NCI-H2029 (cell line): ENCODE measurements around the gene SLC38A11.
"Not testable (repeated sequence)": the region's sequence is repeated elsewhere in the genome, so short reads cannot be mapped to it uniquely, and the experiment has no call there.

ENCODE experiments used
- DNase-seq: peaks from one replicate; lab custom pipeline; 2025; lab: John Stamatoyannopoulos, UW

SLC38A11 gene

DNA sequence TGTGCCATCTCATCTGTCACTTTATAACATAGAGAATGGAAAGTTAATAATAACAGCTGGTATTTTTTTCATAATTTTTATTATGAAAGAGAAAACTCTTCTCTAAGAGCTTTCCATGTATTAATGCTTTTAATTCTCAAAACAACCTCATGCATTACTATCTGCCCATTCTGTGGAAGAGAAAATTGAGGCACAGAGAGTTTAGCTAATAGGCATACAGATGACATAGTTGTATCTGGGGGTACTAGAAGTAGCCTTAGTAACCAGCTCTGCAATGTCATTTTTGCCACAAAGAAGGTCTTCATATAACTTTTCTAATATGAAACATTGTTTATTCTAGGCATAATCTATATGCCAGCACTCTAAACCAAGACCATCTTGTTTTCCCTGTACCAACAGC, 77.4 kb downstream of the SLC38A11 start:
- no peak for DNase-seq

DNA sequence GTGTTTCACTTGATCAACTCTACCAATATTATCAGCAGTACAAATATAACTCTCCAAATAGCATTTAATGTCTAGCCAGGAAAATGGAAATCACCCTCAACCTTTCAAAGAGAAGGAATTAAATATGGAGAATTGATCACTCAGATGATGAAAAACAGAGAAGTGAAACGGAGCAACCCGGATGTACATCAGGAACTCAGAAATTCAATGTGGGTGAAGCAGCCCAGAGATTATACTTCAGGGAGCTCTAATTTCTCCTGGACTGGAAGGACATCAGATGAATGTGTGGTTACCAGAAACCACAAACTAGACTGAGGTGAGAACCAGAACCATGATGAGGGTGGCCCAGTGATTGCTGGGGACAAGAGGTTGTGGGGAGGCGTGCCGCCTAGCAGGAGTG, 78.2 kb downstream of the SLC38A11 start:
- no peak for DNase-seq

DNA sequence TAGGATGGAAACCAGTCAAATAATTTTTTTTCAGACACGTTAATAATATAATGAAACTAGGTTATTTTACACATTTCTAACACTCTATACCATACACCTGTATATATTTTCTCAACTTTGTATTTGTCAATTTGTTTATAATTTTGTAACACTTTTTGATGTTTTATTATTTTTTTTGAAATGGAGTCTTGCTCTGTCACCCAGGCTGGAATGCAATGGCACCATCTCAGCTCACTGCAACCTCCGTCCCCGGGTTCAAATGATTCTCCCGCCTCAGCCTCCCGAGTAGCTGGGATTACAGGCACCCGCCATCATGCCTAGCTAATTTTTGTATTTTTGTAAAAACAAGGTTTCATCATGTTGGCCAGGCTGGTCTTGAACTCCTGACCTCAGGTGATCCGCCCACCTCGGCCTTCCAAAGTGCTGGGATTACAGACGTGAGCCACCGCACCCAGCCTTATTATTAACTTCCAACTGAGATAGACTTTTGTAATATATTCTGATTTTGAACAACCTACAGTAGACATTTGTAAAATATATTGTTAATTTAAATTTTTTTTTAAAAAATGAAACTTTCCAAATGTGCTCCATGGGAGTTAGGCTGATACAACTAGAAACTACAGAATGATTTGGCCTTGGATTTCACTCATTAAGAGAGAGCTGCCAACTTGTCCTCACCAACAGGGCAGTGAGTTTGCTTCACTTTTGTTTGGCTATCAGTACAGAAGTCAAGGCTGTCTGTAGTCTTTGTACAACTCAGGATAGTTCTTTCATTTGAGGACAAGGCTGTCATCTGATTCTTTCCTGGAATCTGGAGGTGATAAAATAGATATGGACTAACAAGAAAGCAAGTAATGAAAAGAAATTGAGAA, 79.8 kb downstream of the SLC38A11 start:
- DNase-seq = no peak

DNA sequence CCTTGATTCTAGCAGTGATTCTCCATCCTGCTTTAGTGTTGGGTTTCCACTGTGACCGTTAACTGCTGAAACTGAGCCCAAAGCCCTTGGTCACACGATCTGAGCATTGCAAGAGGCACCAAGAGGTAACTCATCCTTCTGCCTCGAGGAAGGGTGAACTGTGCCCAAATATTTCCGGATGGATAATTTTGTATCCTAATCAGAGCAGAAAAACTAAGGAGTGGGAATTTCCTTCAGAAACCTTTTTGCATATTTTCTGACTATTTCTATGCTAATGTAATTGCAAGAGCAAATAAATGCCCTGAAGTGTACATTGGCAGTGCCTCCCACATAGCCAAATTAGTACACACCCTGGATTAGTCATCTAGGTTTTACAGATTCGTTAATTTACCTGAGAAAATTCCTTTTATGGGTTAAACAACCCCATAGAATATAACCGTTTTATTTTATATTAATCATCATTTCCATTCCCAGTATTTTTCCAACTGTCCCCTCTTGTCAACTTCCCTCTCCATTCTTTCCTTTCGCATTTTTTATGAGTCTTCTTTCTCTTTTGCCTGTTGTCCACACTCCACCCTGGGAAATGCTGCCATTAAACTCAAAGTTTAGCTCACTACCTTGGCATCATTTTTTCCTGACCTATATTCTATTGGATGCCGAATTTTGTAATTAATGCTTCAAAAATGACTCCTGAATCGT, 82.0 kb downstream of the SLC38A11 start:
- no peak for DNase-seq

DNA sequence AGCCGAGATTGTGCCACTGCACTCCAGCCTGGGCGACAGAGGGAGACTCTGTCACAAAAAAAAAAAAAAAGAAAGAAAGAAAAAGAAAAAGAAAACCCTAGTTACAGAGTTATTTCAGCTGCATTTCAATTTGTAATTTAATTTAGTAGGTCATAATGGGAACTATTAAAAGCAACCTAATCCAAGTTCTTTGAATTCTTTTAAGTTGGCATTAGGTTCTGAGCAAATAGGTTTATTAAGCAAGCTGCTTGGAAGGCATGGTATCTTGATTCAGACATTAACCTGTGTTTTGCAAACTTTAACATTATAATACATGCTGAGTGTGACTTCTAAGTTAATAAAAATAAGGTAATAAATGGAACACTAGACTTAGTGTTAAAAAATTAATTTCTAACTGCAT, 83.9 kb downstream of the SLC38A11 start:
- no peak for DNase-seq

DNA sequence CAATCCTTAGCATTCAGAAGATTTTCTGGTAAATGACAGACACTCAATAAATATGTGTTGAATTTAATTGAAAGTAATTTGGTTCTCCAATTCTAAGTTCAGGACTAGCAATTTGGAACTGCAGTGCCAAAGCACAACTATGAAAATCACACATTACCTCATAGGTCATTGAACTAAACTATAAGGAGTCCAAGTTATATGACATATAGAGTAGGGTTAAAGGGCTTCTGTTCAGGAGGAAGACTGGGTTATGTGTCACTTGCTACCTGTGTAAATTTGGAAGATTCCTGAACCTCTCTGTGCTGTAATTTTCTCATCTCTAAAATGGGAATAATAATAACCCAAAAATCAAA, 85.9 kb downstream of the SLC38A11 start:
- no peak for DNase-seq

DNA sequence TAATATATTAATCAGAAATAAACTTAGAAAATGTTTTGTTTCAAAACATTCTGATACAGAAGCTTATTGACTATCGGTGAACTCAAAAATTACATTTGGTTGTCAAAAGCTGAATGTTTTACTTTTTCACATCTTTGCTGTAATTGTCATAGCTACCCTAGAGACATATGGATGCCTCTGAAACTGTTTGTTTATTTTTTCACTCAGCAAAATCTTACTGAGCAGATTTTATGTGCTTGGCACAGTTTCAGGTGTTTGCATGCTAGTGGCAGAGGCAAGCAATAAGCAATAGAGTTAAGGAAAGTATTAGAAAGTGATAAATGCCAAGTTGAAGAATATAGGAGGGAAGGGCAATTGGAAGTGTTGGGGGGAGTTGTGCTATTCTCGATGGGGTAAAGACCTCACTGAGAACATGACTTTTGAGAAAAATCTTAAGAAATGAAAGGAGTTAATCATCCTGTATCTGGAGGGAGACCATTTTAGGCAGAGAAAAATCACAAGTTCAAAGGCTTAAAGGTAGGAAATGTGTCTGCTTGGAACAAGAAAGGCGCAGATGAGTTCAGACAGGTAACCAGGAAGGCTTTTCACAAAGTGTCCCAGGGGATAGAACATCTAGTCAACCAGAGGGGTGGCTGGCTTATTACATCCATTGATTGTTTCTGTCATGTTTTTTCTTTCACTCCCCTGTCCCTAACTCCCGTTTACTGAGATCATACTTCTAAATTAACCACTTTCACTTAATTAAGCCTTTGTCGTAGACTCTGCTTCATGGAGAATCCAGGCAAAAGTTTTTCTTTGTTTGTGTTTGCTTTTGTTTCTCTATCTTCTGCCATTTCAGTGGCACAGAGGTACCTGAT, 86.5 kb downstream of the SLC38A11 start:
- no peak for DNase-seq

DNA sequence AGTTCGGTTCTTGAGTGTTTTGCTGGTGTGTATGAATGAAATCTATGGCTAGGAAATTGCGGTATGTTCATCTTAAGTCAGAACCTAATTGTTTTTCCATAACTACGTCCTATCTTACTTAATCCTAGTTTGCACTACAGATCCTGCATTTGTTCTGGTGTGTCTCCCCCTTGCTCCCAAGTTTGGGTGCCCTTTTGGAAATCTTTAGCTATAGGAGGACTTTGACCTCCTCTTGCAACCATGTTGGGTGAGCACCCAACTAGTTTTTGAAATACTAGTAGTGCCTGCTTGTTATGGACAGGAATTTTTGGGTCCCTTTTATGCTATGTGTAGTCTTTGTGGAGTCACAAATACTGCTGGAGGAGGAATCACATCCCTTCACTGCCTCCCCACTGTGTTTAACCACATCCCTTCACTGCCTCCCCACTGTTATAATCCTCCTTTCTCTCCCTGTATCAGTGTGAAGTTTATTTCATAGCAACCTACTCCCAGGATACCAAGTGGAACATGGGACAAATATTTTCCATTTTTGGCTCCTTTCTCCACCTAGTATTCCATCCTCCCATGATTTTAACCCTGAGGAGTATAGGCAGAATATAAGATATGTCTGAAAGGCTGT, 87.4 kb downstream of the SLC38A11 start:
- DNase-seq = no peak

DNA sequence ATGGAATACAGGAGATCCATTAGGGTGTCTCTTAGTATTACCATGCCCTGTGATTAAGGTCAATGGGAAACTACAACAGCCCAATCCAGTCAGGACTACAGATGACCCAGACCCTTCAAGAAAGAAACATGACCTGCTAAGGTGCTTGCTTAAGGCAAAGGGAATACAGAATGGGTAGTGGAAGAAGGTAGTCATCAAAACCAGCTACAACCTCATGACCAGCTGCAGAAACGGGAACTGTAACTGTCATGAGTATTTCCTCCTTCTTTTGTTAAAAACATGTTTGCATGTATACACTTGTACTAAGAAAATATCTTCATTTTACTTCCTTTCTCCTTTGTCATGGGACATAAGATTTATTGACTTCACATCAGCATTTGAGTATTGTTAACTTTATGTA, 88.9 kb downstream of the SLC38A11 start:
- not testable (repeated sequence) for DNase-seq

DNA sequence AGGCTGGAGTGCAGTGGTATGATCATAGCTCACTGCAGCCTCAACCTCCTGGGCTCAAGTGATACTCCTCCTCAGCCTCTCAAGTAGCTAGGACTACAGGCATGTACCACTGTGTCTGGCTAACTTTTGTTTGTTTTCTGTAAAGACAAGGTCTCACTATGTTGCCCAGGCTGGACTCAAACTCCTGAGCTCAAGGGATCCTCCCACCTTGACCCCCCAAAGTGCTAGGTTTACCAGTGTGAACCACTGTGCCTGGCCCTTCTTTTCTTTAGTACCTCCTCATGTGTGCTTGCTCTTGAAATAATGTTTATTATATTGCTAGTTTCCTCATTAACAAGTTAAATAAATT, 94.7 kb downstream of the SLC38A11 start:
- no peak for DNase-seq

DNA sequence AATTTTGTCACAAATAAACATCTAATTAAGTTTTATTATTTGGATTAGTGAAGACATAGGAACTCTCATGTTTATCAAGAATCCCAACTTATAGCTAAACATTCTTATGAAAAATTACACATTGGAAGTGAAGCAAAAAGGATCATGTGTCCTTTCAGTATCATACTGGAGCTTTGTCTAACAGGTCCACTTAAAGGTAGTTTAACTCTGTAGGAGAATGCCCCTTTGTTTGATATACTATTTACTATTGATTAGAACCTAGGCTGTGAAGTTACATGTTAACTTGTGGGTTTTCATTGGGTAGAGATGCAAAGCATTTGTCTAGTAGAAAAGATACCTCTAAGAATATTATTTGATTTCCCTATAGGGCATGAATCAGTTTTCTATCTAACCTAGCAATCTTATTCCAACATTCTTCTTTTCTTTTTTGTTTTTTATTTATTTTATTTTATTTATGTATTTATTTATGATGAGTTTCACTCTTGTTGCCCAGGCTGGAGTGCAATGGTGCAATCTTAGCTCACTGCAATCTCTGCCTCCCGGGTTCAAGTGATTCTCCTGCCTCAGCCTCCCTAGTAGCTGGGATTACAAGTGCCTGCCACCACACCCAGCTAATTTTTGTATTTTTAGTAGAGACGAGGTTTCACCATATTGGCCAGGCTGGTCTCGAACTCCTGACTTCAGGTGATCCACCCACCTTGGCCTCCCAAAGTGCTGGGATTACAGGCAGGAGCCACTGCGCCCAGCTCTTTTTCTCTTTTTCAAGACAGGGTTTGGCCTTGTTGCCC, 95.2 kb downstream of the SLC38A11 start:
- DNase-seq = not testable (repeated sequence)

DNA sequence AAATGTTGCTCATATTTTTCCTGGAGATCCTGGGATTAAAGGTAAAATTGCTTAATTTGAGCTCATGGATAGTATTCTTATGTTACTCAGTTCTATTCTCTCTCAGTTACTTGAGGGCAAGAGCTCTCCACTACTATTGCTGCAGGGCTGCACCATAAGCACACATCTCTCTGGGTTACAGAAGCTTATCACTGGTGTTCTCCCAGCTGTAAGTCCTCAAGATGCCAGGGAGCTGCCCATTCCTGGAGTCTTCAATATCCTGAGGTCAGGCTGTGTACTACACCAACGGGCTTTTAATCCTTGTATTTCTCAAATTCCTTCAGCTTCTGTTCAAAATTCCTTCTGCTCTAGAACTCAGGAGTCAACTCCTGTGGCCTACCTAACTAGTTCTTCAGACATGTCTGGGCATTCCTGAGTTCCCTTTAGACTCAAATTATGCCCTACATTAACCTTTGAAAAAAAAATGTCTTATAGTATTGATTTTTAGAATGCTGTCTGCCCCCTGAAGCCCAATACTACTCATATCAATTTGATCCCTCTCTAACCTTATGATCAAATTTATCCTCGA, 96.0 kb downstream of the SLC38A11 start:
- no peak for DNase-seq

DNA sequence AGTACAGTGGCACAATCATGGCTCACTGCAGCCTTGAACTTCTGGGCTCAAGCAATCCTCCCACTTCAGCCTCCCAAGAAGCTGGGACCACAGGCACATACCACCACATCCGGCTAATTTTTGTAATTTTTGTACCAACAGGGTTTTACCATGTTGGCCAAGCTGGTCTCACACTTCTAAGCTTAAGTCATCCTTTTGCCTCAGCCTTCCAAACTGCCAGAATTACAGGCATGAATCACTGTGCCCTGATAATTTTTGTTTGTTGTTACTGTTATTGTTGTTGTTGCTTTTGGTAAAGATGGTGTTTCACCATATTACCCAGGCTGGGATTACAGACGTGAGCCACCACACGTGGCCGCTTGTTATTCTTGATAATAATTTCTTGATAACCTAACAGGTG, 103.2 kb downstream of the SLC38A11 start:
- DNase-seq = no peak

DNA sequence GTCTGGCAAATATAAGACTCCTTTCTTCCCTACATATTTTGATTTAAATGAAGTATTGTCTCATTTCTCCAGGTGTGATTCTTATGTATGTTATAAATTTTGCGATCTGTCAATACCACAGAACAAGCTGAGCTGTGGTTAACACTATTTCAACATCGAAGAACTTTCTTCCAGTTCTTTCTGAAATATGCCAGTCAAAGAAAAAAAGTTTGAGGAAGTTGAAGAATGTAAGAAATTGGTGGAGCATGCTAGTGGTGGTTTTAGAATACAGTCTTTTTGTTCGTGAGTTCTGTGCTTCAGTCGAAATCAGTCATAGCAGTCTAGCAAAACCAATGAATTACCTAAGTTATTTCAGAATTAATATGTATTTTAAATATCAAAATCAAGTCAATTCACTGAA, 105.1 kb downstream of the SLC38A11 start:
- no peak for DNase-seq

DNA sequence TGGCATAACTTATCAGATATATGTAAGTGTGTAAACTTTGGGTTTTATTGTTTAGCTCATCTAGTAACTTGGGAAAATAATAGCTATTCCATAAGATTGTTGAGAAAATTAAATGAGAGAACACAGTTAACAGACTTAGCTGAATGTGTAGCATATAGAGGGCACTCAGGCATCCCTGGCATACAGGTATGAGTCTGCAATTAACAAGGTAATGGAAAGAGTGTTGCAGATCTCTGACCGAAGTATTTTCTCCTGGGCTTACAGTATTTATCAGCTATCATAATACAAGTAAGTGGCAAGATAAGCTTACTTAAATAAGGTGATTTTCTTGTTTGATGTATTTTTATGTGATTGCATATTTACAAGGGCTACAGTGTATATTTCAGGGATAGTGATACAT, 105.8 kb downstream of the SLC38A11 start:
- DNase-seq = no peak

DNA sequence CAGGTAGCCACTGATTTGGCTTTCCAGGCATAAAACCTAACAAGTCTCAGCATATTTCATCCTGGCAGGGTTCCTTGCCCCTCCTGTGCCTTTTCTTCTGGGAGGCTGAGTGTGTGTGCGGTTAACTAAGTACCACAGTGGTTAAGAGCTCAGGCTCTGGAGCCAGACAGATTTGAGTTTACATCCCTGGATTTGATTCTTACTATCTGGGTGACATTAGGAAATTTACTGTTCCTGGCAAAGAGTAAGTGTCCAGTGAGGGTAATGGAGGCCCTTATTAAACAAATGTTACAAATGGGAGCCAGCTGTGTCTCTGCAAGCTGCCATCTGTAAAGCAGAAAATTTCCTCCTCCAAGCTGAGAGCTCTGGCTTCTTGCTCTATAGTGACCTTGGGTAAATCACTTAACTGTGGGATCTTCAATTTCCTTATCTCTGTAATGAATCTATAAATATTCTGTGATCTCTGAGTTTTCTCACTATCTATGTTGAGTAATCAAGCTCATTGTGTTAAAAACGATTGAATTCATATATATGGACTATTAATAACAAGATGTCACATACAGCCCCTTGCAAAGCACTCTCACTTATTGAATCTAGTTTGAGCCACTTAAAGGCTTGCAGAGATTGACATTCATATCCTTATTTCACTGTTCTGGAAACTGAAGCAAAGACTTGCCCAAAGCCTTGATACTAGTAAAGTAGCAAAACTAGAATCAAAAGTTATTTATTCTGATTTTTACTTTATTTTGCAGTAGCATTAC, 107.2 kb downstream of the SLC38A11 start:
- no peak for DNase-seq

DNA sequence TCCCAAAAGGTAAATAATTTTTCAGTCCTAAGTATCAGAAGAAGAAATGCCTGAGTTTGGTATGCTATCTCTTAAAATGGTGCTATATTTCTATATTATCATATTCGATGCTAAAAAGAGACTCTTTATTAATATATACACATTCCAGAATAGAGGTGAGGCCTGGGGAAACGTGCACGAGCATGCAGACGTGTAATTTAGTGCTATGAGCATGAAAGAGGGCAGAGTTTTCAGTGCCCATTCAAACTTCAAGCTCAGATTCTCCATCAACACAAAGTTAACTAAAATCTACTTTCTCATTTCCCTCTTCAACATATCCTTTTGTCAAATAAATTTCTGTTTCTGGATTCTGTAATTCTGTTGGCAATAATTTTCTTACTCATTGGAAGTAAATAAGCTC, 108.0 kb downstream of the SLC38A11 start:
- DNase-seq = no peak

DNA sequence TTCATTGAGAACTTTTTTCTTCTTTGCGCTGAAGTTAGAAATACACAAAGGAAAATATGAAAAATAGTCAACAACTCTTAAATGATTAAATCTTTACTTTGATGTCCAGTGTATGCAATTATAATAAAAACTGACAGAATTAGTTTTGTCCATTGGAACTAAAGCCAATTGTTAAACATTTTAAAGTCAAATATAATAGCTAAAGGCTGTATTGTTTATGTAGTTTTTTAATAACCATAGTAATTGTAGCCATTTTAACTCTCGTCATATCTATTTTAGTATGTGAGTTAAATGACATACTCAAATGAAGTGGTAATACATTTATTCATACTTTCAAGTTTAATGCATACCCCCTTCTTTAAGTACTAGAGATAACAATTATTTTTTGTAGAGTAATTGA, 109.0 kb downstream of the SLC38A11 start:
- DNase-seq = no peak
